HG03196 (cell line): ENCODE measurements around the gene KMT2B.
"Not testable (repeated sequence)": the region's sequence is repeated elsewhere in the genome, so short reads cannot be mapped to it uniquely, and the experiment has no call there.

Experiments used
- ATAC-seq: cut with Tn5 transposase; IDR thresholded peaks from one replicate; pipeline ENCODE4 v1.9.1; 2021; ENCODE audit not compliant: unreplicated experiment

KMT2B gene

GRCh38 chr19:35717665-35718344, at the start of gene KMT2B:
KMT2B (plus strand) TSS chr19:35718003; CDS start chr19:35718019, 16 bp downstream.
- ATAC-seq, result no peak

GRCh38 chr19:35669566-35669965, 48.2 kb upstream of the KMT2B start:
- ATAC-seq, result no peak

GRCh38 chr19:35669974-35670373, 47.8 kb upstream of the KMT2B start:
- no peak for ATAC-seq

- ATAC-seq, result no peak
Observed at GRCh38 chr19:35670686-35671085, 47.1 kb upstream of the KMT2B start.

- no peak for ATAC-seq
Observed at GRCh38 chr19:35671818-35672217, 46.0 kb upstream of the KMT2B start.

GRCh38 chr19:35673121-35673804, 44.5 kb upstream of the KMT2B start:
- no peak for ATAC-seq

GRCh38 chr19:35675589-35676140, 42.1 kb upstream of the KMT2B start:
- no peak for ATAC-seq

- no peak for ATAC-seq
Observed at GRCh38 chr19:35689836-35690235, 28.0 kb upstream of the KMT2B start.

GRCh38 chr19:35691106-35691505, 26.7 kb upstream of the KMT2B start:
- ATAC-seq, result not testable (repeated sequence)

- ATAC-seq, result no peak
Observed at GRCh38 chr19:35692010-35692409, 25.8 kb upstream of the KMT2B start.

GRCh38 chr19:35693422-35693821, 24.4 kb upstream of the KMT2B start:
- ATAC-seq, result no peak

- ATAC-seq, result peak; percentile 86
Observed at GRCh38 chr19:35693835-35694599, 23.8 kb upstream of the KMT2B start.

- ATAC-seq, result no peak
Observed at GRCh38 chr19:35695895-35696422, 21.8 kb upstream of the KMT2B start.

- ATAC-seq, result no peak
Observed at GRCh38 chr19:35696835-35697234, 21.0 kb upstream of the KMT2B start.

- ATAC-seq, result peak; percentile 94
Observed at GRCh38 chr19:35702223-35703012, 15.4 kb upstream of the KMT2B start.

- ATAC-seq, result no peak
Observed at GRCh38 chr19:35703343-35703742, 14.5 kb upstream of the KMT2B start.

- ATAC-seq, result no peak
Observed at GRCh38 chr19:35704218-35704617, 13.6 kb upstream of the KMT2B start, which contains the start of gene ZBTB32. ZBTB32 (plus strand) TSS chr19:35704558; CDS start chr19:35714627, 10,069 bp downstream.

- ATAC-seq, result no peak
Observed at GRCh38 chr19:35708391-35708790, 9.4 kb upstream of the KMT2B start.

- peak; percentile 28 for ATAC-seq
Observed at GRCh38 chr19:35710784-35711723, 6.7 kb upstream of the KMT2B start.
